ENCODE results near the gene ASPHD2.

Gene ASPHD2

DNA sequence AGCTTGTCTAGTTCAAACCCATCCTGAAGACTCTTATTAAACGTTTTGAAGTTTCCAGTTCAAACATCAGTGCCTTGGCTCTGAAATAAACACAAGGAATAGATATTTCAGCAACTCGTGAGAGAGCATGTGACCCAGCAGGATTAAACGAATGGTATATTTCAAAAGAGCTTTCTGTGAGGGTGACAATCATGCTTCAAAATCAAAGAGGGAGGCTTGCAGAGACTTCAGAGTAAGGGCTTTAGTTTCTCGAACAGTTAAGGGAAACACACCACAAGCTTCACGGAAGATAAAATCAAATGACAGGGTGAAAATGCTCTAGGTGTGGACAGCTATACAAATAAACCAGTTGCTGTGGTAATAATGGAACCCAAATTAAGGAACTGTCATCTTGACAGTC lies 53.1 kb downstream of the ASPHD2 start:
- Histone ChIP-seq H3K27ac (ENCODE audit: insufficient read depth, low read length, poor library complexity, severe bottlenecking) (no peak overlapping the region), H3K9me3 (ENCODE audit: control insufficient read depth, low read length) (no peaks in the 10 kb centered on the region), H3K4me3 (ENCODE audit: insufficient read depth, low read depth, low read length, poor library complexity, severe bottlenecking) (no peak overlapping the region), H3K27me3 (replicated peaks; ENCODE audit: control insufficient read depth, insufficient read depth, low read length, poor library complexity, severe bottlenecking) (no peaks in the 10 kb centered on the region), H3K4me1 (ENCODE audit: control insufficient read depth, insufficient read depth, low read length, poor library complexity, severe bottlenecking) (peaks cover 43% of the 10 kb centered on the region), H3K36me3 (ENCODE audit: control insufficient read depth, insufficient read depth, low read length) (peaks cover 7% of the 10 kb centered on the region)
- DNase-seq = no peak

DNA sequence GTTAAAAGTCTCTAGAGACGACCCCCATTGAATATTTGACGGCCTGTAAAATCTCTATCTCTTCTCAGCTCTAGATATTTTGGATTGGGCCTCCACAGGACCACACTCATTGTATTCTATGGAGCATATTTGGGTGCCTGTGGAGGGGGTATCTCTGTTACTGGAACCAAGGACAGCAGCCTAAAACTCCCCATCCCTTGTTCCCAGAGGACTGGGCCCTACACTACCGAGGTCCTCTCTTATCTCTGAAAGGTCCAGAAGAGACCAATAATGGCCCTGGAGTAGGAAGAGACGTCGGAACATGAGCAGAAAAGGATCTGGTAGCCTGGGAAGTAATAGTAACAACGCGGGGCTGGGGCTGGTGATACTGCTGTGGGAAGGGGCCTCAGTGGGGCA lies 54.0 kb downstream of the ASPHD2 start:
- Histone ChIP-seq H3K9me3 (ENCODE audit: control insufficient read depth, low read length) (no peaks in the 10 kb centered on the region), H3K36me3 (ENCODE audit: control insufficient read depth, insufficient read depth, low read length) (peaks cover 2% of the 10 kb centered on the region), H3K4me3 (ENCODE audit: insufficient read depth, low read depth, low read length, poor library complexity, severe bottlenecking) (peak overlapping the region; percentile 75), H3K4me1 (ENCODE audit: control insufficient read depth, insufficient read depth, low read length, poor library complexity, severe bottlenecking) (peaks cover 43% of the 10 kb centered on the region), H3K27ac (ENCODE audit: insufficient read depth, low read length, poor library complexity, severe bottlenecking) (peak overlapping the region; percentile 87), H3K27me3 (replicated peaks; ENCODE audit: control insufficient read depth, insufficient read depth, low read length, poor library complexity, severe bottlenecking) (no peaks in the 10 kb centered on the region)
- no peak for DNase-seq

DNA sequence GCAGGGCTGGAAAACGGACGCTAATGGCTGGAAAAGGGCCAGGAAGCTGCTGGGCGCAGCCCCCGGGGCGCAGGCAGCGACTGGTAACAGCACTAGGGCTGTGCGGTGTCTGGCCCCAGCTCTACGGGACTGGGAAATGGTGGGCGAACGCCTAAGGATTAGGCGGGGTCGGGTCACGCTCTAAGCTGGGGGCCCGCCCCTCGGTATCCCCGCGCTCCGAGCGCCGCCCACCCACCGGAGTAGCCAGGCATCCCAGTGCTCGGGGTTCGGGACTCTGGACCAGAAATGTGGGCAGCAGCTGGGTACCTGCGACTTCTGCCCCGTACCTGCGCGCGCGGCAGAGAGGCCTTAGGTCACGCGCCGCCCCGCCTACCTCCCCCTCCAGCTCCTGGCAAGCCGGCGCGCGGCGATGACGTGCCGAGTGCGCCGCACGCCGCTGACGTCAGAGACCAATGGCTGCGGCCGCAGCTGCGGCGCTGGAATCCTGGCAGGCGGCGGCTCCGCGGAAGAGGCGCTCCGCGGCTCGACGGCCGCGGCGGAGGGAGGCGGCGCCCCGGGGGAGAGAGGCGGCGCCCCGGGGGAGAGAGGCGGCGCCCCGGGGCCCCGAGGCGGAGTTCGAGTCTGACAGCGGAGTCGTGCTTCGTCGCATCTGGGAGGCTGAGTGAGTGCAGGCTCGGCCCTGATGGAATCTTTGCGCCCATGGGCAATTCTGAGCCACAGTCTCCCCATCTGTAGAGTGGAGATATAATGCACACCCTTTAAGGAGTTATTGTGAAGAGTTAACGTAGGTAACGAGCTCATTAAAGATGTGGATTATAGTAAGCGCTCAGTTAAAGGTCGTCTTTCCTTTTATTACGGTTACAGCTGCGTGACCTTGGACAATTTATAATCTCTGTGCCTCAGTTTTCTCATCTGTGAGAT lies 54.6 kb downstream of the ASPHD2 start, which contains the start of the genes HPS4 and SRRD:
Gene HPS4 (minus strand): TSS at position 345 of the 921 bp plus-strand sequence. CDS start 2,021 bp downstream, outside the sequence.
Gene SRRD (plus strand): TSS at position 439 of the 921 bp plus-strand sequence. CDS start 14 bp downstream, at position 453.
- peaks cover 8% of the 10 kb centered on the region for H3K36me3 ChIP-seq (ENCODE audit: control insufficient read depth, insufficient read depth, low read length)
- peak within 1 kb of the TSS; percentile 75 for H3K4me3 ChIP-seq (ENCODE audit: insufficient read depth, low read depth, low read length, poor library complexity, severe bottlenecking)
- H3K27ac ChIP-seq (ENCODE audit: insufficient read depth, low read length, poor library complexity, severe bottlenecking) = peak within 1 kb of the TSS; percentile 87
- H3K27me3 ChIP-seq (replicated peaks; ENCODE audit: control insufficient read depth, insufficient read depth, low read length, poor library complexity, severe bottlenecking) = no peaks in the 10 kb centered on the region
- no peaks in the 10 kb centered on the region for H3K9me3 ChIP-seq (ENCODE audit: control insufficient read depth, low read length)
- peaks cover 43% of the 10 kb centered on the region for H3K4me1 ChIP-seq (ENCODE audit: control insufficient read depth, insufficient read depth, low read length, poor library complexity, severe bottlenecking)
- peak; percentile 89 to 90 (median 89) for DNase-seq

DNA sequence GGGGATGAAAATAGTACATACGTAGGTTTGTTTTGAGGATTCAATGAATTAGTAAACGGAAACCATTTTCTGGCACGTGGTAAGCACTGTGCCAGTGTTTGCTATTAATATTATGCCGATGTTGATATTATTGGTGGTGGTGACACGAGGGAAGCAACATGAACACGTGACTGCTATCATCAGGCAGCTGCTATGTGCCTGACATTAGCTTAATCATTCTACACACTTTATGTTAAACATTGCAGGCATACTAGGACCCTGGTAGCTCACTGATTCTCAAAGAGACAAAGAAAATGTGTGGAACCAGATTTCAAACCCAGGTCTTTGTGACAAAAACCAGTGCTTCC lies 55.3 kb downstream of the ASPHD2 start:
- Histone ChIP-seq H3K4me1 (ENCODE audit: control insufficient read depth, insufficient read depth, low read length, poor library complexity, severe bottlenecking) (peaks cover 41% of the 10 kb centered on the region), H3K9me3 (ENCODE audit: control insufficient read depth, low read length) (no peaks in the 10 kb centered on the region), H3K36me3 (ENCODE audit: control insufficient read depth, insufficient read depth, low read length) (peaks cover 14% of the 10 kb centered on the region), H3K27me3 (replicated peaks; ENCODE audit: control insufficient read depth, insufficient read depth, low read length, poor library complexity, severe bottlenecking) (no peaks in the 10 kb centered on the region), H3K27ac (ENCODE audit: insufficient read depth, low read length, poor library complexity, severe bottlenecking) (peak overlapping the region; percentile 87), H3K4me3 (ENCODE audit: insufficient read depth, low read depth, low read length, poor library complexity, severe bottlenecking) (peak overlapping the region; percentile 75)
- DNase-seq = peak in 2 of 3 donors; percentile 8 to 13

DNA sequence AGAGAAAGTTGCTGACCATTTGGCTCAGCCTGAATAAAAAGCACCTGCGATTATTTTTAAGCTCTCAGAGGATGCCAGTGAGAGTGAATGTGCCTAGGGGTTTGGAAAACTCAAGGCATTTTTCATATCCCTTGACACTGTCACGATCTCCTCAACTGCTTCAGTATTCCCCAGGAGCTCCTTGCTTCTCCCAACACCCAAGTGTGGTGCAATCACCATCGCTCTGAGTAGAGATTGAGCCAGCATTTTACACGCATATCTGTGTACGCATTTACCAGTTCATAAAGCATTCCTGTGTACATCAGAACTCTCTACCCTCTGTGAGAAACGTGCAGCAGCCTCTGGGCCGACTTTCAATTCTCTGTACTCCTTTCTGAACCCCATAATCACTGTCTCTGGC lies 56.0 kb downstream of the ASPHD2 start:
- Histone ChIP-seq H3K27ac (ENCODE audit: insufficient read depth, low read length, poor library complexity, severe bottlenecking) (no peak overlapping the region), H3K4me3 (ENCODE audit: insufficient read depth, low read depth, low read length, poor library complexity, severe bottlenecking) (no peak overlapping the region), H3K9me3 (ENCODE audit: control insufficient read depth, low read length) (no peaks in the 10 kb centered on the region), H3K27me3 (replicated peaks; ENCODE audit: control insufficient read depth, insufficient read depth, low read length, poor library complexity, severe bottlenecking) (no peaks in the 10 kb centered on the region), H3K36me3 (ENCODE audit: control insufficient read depth, insufficient read depth, low read length) (peaks cover 21% of the 10 kb centered on the region), H3K4me1 (ENCODE audit: control insufficient read depth, insufficient read depth, low read length, poor library complexity, severe bottlenecking) (peaks cover 34% of the 10 kb centered on the region)
- DNase-seq = no peak

DNA sequence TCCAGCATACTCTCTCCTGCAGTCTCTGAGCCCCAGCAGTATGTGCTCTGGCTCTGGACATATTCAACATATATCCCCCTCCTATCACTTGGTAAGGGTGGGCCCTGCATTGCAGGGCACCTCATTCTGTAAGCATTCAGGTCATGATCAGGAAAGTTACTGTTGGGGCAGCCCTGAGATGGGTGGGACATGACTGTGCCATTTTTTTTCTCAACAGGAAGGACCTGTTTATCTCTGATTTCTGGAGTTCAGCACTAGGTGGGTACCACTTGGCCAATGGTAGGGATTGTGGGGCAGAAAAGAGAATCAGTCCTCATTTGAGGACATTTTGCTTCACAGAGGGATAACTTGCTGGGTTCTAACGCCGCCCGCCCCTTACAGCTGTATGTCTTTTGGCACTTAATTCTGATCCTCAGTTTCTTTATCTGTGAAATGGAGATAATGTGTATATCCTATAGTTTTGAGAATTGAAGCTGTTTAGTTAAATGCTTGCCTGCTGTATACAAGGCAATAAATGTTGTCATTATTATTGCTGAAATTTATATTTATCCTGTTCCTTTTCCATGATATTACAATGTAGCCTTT lies 56.8 kb downstream of the ASPHD2 start:
- peaks cover 25% of the 10 kb centered on the region for H3K4me1 ChIP-seq (ENCODE audit: control insufficient read depth, insufficient read depth, low read length, poor library complexity, severe bottlenecking)
- H3K27ac ChIP-seq (ENCODE audit: insufficient read depth, low read length, poor library complexity, severe bottlenecking) = no peak overlapping the region
- no peak for DNase-seq
- H3K36me3 ChIP-seq (ENCODE audit: control insufficient read depth, insufficient read depth, low read length) = peaks cover 30% of the 10 kb centered on the region
- no peaks in the 10 kb centered on the region for H3K27me3 ChIP-seq (replicated peaks; ENCODE audit: control insufficient read depth, insufficient read depth, low read length, poor library complexity, severe bottlenecking)
- no peaks in the 10 kb centered on the region for H3K9me3 ChIP-seq (ENCODE audit: control insufficient read depth, low read length)
- H3K4me3 ChIP-seq (ENCODE audit: insufficient read depth, low read depth, low read length, poor library complexity, severe bottlenecking) = no peak overlapping the region

DNA sequence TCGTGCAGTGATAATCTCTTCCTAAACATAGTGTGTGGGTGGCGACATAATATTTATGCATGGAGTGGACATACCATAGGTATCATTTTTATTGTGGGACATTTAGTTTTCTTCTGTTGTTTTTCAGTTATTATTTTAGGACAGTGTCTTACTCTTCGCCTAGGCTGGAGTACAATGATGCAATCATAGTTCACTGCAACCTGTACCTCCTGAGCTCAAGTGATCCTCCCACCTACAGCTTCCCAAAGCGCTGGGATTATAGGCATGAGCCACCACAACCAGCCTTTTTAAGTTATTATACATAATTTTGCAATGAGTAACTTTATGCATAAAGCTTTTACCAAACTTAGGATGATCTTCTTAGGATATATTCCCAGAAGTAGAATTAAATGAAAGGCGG lies 57.3 kb downstream of the ASPHD2 start:
- Histone ChIP-seq H3K9me3 (ENCODE audit: control insufficient read depth, low read length) (no peaks in the 10 kb centered on the region), H3K27me3 (replicated peaks; ENCODE audit: control insufficient read depth, insufficient read depth, low read length, poor library complexity, severe bottlenecking) (no peaks in the 10 kb centered on the region), H3K4me3 (ENCODE audit: insufficient read depth, low read depth, low read length, poor library complexity, severe bottlenecking) (no peak overlapping the region), H3K36me3 (ENCODE audit: control insufficient read depth, insufficient read depth, low read length) (peaks cover 35% of the 10 kb centered on the region), H3K4me1 (ENCODE audit: control insufficient read depth, insufficient read depth, low read length, poor library complexity, severe bottlenecking) (peaks cover 23% of the 10 kb centered on the region), H3K27ac (ENCODE audit: insufficient read depth, low read length, poor library complexity, severe bottlenecking) (no peak overlapping the region)
- no peak for DNase-seq

DNA sequence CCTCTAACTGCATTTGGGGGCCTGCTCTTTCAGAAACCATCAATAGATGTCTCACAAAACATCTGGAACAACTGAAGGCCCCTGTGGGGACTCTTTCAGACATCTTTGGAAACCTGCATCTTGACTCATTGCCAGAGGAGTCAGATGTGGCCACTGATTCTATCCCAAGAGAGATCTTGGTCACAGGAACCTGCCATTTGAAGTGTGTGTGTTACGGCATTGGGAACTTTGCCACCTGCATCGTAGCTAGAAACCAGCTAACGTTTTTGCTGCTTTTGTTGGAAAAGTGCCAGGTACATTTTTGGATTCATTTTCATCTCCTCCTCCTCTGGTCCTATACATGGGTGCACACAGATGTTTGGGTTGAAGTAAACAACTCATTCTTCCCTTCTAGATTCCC lies 58.9 kb downstream of the ASPHD2 start:
- Histone ChIP-seq H3K4me1 (ENCODE audit: control insufficient read depth, insufficient read depth, low read length, poor library complexity, severe bottlenecking) (peaks cover 10% of the 10 kb centered on the region), H3K4me3 (ENCODE audit: insufficient read depth, low read depth, low read length, poor library complexity, severe bottlenecking) (no peak overlapping the region), H3K36me3 (ENCODE audit: control insufficient read depth, insufficient read depth, low read length) (peaks cover 50% of the 10 kb centered on the region), H3K9me3 (ENCODE audit: control insufficient read depth, low read length) (no peaks in the 10 kb centered on the region), H3K27me3 (replicated peaks; ENCODE audit: control insufficient read depth, insufficient read depth, low read length, poor library complexity, severe bottlenecking) (no peaks in the 10 kb centered on the region), H3K27ac (ENCODE audit: insufficient read depth, low read length, poor library complexity, severe bottlenecking) (no peak overlapping the region)
- DNase-seq = no peak

DNA sequence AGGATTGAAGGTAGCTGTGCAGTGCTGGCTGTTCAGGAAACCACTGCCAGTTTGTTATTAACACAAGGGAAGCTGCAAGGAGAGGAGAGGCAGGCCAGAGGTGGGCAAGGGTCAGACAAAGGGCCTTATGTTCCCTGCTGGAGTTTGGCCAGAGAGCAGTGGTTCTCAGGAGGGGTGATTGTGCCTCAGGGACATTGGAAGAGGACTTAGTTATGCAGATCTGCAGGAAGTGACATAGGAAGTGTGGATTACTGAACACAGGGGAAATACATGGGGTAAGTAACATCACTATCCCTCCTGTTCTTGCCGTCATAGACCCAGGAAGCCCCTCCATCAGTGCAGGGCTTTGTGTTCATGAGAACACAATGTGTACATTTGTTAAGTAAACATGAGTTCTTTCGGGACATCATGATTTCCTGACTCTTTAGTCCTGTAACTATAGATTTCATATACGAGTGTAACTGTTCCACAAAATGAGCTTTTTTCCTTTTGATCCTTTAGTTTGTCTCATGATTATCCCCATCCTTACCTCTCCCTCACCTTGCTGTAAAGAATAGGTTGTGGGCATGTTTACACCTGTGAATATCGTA lies 60.5 kb downstream of the ASPHD2 start:
- no peak overlapping the region for H3K4me3 ChIP-seq (ENCODE audit: insufficient read depth, low read depth, low read length, poor library complexity, severe bottlenecking)
- no peak for DNase-seq
- H3K36me3 ChIP-seq (ENCODE audit: control insufficient read depth, insufficient read depth, low read length) = peaks cover 66% of the 10 kb centered on the region
- H3K9me3 ChIP-seq (ENCODE audit: control insufficient read depth, low read length) = no peaks in the 10 kb centered on the region
- peaks cover 5% of the 10 kb centered on the region for H3K4me1 ChIP-seq (ENCODE audit: control insufficient read depth, insufficient read depth, low read length, poor library complexity, severe bottlenecking)
- no peak overlapping the region for H3K27ac ChIP-seq (ENCODE audit: insufficient read depth, low read length, poor library complexity, severe bottlenecking)
- no peaks in the 10 kb centered on the region for H3K27me3 ChIP-seq (replicated peaks; ENCODE audit: control insufficient read depth, insufficient read depth, low read length, poor library complexity, severe bottlenecking)

DNA sequence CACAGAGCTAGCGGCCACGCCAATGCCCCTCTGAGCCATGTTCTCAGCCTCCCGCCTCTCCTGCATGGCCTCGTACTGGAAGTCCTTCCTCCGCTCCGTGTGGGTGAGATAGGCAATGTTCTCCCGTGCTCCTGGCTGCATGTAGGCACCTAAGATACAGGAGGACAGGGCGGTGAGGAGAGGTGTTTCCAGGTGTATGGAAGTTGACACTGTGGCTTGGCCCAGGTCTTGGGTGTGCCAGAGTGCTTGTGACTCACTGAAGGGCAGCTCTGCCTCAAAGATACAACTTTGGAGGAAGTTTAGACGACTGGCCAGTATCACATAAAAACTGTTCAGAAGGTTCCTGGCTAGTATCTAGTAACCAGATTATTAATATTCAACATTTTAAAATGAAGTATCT lies 63.2 kb downstream of the ASPHD2 start:
- H3K36me3 ChIP-seq (ENCODE audit: control insufficient read depth, insufficient read depth, low read length) = peaks cover 88% of the 10 kb centered on the region
- H3K27me3 ChIP-seq (replicated peaks; ENCODE audit: control insufficient read depth, insufficient read depth, low read length, poor library complexity, severe bottlenecking) = no peaks in the 10 kb centered on the region
- H3K27ac ChIP-seq (ENCODE audit: insufficient read depth, low read length, poor library complexity, severe bottlenecking) = no peak overlapping the region
- no peaks in the 10 kb centered on the region for H3K9me3 ChIP-seq (ENCODE audit: control insufficient read depth, low read length)
- no peaks in the 10 kb centered on the region for H3K4me1 ChIP-seq (ENCODE audit: control insufficient read depth, insufficient read depth, low read length, poor library complexity, severe bottlenecking)
- no peak for DNase-seq
- H3K4me3 ChIP-seq (ENCODE audit: insufficient read depth, low read depth, low read length, poor library complexity, severe bottlenecking) = no peak overlapping the region
